GOT3 (cell line): ENCODE data around the gene DDX21.
"Not testable (repeated sequence)": the region's sequence is repeated elsewhere in the genome, so short reads cannot be mapped to it uniquely, and the experiment has no call there.

Experiments used
- DNase-seq: peaks from one replicate; lab custom pipeline; 2025; ENCODE audit warnings: mixed read lengths; lab: John Stamatoyannopoulos, UW

The DDX21 gene

DNA sequence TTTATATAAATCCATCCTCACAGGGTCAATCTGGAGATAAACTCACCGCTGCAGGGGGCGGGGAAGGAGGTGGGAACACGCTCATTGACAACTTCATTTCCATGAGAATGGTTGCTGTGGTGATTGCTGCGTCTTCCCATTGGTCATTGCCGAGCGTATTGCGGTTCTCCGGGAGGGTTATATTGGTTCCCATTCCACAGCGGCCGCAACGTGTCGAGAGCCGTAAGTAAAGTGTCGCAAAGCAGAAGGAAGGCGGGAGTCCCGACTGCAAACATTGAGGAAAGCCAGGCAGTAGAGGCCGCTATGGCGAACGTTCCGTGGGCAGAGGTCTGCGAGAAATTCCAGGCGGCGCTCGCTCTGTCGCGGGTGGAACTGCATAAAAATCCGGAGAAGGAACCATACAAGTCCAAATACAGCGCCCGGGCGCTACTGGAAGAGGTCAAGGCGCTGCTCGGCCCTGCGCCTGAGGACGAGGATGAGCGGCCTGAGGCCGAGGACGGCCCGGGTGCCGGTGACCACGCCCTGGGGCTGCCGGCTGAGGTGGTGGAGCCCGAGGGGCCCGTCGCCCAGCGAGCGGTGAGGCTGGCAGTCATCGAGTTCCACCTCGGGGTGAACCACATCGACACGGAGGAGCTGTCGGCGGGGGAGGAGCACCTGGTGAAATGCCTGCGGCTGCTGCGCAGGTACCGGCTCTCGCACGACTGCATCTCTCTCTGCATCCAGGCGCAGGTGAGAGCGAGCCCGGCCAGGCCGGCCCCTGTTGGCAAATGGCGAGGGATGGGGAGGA is 32.8 kb downstream of the DDX21 start, which contains the start of gene KIFBP:
TSS of gene KIFBP (plus strand) at position 274 of the 787 bp plus-strand sequence. CDS start at position 304, 30 bp downstream.
- DNase-seq, result peak; percentile 72

DNA sequence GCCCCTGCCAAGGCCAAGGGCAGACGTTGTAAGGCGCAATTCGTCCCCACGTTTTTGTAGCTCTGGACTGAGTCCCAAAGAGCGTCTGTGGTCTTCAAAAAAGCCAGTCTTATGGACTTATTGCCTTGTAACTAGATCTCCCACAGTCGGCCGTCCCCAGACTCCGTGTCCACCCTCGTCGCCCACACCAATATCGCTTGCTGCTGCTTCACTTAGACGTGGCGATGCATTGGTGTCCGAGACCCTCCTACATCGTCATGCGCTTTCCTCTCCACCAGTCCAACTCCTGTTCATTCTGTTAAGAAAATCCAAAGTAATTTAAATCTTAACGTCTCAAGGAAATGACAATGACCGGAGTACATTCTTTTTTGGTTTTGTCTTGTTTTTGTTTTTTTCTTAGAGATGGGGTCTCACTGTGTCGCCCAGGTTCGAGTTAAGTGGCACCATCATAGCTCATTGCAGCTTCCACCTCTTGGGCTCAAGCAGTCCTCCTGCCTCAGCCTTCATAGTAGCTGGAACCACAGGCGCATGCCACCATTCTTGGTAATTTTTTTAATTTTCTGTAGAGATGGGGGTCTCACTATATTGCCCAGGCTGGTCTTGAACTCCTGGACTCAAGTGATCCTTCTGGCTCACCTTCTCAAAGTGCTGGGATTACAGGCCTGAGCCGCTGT is 33.5 kb downstream of the DDX21 start:
- no peak for DNase-seq

DNA sequence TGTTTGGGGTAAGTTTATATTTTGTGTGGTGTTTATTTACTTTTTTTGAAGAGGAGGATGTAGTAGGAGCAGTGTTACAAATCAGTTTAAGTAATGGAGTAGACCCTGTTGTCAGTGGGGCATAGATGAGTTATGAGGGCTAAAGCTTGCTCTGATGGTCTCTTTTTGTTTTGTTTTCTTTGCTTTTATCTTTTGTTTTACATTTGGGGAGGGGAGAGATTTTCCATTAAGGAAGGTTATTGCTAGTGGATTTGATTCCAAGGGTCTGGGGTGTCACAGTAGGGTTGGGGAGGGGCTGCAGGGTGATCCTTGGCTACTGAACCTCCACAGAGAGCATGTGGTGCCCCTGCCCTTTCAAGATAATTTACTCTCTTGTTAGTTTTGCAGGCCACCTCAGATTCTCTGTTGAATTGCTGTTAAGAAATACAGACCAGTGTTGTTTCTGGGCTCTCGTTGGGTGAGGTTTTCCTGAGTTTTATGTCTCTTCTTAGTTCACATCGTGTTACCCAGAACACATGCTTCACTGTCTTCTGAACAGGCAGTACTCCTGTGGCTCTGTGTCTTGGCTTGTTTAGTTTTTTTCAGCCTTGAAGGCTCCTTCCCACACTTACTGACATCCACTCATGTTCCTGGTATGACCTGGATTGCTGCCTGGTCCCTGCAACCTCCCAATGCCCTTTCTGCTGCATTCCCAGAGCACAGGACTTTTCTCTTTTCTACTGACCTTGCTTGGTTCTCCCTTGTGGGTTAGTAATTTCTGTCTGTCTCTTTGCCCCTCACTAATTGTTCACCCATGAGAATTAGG is 36.9 kb downstream of the DDX21 start:
- DNase-seq, result no peak

DNA sequence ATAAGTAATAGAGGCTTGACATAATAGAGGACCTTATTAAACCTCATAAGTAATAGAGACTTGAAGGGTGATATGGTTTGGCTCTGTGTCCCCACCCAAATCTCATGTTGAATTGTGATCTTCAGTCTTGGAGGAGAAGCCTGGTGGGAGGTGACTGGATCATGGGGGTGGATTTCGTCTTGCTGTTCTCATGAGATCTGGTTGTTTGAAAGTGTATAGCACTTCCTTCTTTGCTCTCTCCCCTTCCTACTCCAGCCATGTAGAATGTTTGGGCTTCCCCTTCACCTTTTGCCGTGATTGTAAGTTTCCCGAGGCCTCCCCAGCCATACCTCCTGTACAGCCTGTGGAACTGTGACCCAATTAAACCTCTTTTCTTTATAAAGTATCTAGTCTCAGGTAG is 41.2 kb downstream of the DDX21 start:
- DNase-seq, result no peak

DNA sequence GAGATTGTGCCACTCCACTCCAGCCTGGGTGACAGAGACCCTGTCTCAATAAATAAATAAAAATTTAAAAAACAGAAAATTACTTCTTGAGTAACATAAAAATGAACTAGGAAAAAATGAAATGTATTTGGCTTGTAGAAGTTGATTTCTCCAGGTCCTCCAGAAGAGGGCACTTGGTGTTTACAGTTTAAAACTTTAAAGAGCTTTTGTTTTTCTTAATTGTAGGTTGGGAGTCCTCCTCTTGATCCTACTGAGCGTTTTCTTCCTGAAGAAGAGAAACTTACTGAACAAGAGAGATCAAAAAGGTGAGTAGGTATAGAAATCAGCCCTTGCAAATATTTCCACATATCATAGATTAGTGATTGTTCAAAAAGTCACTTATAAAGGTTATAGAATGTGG is 48.9 kb downstream of the DDX21 start:
- no peak for DNase-seq

DNA sequence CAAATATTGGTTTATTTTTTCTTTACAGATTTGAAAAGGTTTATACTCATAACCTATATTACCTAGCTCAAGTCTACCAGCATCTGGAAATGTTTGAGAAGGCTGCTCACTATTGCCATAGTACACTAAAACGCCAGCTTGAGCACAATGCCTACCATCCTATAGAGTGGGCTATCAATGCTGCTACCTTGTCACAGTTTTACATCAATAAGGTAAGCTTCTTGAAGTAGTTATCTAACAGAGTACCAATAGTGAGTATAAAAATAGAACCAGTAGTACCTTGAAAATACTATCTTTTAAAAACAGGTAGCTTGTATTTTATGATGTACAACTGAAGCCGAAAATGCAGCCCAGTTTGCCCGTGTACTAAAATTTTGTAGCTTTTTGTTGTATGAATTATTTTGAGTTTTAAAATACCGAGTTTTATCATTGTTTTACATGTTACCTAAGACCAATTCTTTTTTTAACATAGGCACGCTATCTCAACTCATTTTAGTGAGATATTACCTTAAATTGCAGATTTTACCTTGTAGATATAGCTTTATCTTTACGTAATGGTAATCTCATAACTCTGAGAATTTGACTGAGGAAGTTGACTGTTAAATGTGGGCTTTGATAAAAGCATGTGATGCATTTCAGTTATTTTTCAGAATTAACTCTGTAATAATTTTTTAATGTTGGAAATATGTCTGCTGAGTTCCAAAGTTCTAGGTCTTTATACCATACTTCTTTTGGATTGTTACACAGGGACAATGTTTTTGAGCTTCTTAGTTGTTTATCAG is 49.9 kb downstream of the DDX21 start:
- DNase-seq, result no peak

DNA sequence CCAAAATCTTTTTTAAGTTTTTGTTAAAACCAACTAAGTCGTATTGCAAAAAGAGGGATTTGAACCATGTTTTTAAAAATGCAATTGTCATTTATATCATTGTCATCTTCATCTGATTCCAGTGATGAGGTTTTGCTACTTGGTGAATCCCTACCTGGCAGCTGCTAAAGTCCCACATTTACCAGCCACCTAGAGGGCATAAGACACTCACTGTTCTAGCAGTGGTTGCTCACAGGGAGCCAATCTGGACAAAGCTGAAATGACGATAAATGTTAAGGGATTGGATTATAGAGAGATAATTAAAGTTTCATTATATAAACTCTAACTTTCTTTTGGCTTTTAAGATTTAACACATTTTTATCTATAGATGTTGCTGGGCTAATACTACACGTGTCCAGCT is 51.3 kb downstream of the DDX21 start:
- no peak for DNase-seq

DNA sequence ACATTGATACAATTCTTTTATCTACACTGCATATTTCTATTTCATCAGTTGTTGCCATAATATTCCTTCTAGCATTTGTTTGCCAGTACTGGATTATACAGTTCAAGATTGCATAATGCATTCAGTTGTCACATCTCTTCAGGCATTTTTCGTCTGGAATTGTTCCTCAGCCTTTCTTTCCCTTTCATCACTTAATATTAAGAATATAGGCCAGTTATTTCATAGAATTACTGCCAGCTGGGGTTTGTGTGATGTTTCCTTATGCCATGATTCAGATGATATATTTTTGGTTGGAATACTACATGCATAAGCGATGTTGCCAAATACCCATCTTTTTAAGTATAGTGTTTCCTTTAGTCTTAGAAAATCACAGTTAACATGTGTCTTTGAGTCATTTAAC is 53.4 kb downstream of the DDX21 start:
- DNase-seq, result no peak

DNA sequence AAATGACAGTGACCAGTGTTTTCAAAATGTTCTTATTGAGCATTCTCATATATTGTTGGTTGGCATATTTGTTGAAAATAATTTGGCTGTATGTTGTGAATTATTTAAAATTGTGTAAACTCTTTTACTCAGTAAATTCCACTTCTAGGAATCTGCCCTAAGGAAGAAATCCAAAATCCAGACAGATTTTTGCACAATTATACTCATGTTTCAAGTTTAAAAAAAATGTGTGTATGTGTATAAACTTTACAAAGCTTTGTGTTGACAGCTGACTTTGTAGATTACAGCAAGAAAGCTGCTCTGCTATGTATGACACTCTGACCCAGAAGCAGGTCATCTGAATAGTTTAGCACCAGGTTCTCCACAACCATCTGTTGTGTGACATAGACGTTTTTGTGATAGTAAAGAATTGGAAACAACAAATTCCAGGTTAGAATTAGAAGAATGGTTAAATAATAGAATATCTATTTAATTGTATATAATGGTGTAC is 54.2 kb downstream of the DDX21 start:
- no peak for DNase-seq

DNA sequence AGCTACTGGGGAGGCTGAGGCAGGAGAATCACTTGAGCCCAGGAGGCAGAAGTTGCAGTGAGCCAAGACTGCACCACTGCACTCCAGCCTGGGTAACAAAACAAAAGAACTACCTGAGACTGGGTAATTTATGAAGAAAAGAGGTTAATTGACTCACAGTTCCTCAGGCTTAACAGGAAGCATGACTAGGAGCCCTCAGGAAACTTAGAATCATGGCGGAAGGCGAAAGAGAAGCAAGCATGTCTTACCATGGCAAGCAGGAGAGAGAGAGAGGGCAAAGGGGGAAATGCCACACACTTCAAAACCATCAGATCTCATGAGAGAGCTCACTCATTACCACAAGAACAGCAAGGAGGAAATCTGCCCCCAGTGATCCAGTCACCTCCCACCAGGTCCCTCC is 56.8 kb downstream of the DDX21 start:
- not testable (repeated sequence) for DNase-seq

DNA sequence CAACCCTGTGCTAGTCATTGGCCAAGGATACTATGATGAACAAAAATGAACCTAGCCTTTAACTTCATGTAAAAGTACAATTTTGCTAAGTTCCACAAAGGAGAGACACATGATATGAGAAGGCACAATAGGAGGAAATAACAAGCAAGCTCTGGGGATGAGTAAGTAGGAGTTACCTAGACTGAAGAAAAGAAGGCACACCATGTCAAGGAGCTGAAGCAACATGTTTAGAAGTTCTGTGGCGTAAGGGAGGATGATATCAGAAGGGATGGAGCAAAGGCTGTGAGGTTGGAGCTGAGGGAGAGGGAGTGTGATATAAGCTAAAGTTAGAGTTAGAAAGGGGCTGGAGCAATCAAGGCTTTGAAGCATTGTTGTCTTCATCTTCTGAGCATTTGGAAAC is 58.2 kb downstream of the DDX21 start:
- no peak for DNase-seq

DNA sequence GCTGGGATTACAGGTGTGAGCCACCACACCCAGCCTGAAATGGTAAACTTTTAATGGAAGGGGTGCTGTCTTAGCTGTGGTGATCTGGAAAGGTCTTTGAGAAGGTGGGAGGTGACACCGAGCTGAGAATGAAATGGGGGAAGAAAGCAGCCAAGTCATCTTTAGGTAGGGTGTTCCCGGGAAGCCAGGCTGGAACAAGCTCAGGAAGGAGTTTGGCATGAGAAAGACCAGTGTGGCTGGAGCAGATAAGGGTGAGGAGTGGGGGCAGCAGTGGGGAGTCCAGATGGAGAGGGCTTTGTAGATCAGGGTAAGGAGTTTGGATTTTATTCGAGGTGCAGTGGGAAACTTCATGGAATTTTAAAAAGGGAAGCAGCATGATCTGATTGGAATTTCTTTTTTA is 62.6 kb downstream of the DDX21 start:
- DNase-seq, result no peak

DNA sequence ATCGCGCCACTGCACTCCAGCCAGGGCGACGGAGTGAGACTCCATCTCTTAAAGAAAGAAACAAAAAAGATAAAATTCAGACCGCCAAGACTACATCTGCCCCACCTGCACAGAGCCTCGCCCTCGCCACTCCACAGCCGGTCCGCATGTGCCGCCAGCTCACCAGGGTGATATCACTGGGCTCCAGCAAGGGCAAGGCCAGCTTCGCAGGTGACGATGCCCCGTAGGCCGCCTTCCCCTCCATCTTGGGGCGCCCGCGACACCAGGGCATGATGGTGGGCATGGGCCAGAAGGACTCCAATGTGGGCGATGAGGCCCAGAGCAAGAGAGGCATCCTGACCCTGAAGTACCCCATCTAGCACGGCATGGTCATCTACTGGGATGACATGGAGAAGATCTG is 66.6 kb downstream of the DDX21 start:
- DNase-seq, result no peak

DNA sequence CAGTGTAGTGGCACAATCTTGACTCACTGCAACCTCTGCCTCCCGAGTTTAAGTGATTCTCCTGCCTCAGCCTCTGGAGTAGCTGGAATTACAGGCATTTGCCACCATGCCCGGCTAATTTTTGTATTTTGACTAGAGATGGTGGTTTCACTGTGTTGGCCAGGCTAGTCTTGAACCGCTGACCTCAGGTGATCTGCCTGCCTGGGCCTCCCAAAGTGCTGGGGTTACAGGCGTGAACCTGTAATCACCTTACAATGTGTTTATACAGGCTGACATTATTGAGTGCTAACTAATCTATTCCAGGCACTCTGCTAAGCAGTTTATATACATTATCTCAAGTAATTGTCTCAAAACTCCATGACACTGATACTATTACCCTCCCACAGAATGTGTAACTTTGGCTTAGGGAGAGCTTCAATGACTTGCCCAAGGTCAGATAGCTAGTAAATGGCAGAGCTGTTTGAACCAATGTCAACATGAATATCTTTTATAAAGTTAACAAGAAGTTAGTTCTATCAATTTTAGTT is 69.5 kb downstream of the DDX21 start:
- DNase-seq, result no peak

DNA sequence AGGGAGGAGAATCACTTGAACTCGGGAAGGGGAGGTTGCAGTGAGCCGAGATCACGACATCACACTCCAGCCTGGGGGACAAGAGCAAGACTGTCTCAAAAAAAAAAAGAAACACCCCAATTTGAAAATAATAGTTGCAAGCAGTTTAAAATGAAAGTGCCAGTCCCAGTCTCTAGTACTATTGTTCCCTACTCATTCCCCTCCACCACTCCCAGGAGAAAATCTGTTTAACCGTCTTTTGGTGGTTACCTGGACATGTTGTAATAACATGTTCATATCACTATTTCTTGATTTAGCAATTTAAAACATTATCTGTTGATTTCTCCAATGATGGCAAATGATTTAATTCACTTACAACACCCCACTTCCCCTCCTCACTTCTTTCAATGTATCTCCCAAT is 77.3 kb downstream of the DDX21 start:
- DNase-seq, result no peak
